ENCODE measurements around the gene PPP2R5E.

The PPP2R5E gene

GRCh38 chr14:63367742-63368364, 175.3 kb downstream of the PPP2R5E start:
- H3K36me3 ChIP-seq (ENCODE audit: control insufficient read depth, insufficient read depth, low read length) = no peaks in the 10 kb centered on the region
- no peaks in the 10 kb centered on the region for H3K27me3 ChIP-seq (ENCODE audit: control insufficient read depth, insufficient read depth, low read length, poor library complexity, severe bottlenecking)
- peaks cover 8% of the 10 kb centered on the region for H3K9me3 ChIP-seq (ENCODE audit: control insufficient read depth, low read length)
- H3K4me1 ChIP-seq (ENCODE audit: control insufficient read depth, insufficient read depth, low read length) = no peaks in the 10 kb centered on the region
- H3K4me3 ChIP-seq (ENCODE audit: insufficient read depth, low read depth, low read length) = no peak overlapping the region
- H3K27ac ChIP-seq (ENCODE audit: insufficient read depth, low read depth, low read length, poor library complexity, severe bottlenecking) = no peak overlapping the region

DNA sequence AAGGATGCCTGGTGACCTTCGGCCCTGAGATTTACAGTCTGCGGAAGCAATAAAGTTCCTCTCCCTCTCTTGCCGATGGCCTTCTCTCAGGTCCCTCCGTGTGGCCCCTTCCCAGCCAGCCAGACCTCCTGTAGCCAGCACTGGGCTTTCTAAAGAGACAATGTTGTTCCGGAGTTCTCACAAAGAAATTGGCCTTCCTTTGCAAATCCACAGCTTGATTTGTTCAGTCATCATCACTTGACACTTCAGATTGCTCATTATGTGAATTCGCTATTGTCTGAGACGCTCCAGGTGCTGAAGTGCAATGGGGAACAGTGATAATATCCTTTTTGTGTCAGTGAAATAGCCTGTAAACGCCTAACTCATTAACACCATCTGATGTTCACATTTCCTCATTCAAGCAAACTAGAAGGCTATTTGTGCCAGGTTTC, 180.8 kb downstream of the PPP2R5E start:
- no peak overlapping the region for H3K27ac ChIP-seq (ENCODE audit: insufficient read depth, low read depth, low read length, poor library complexity, severe bottlenecking)
- H3K4me1 ChIP-seq (ENCODE audit: control insufficient read depth, insufficient read depth, low read length) = peaks cover 5% of the 10 kb centered on the region
- no peaks in the 10 kb centered on the region for H3K27me3 ChIP-seq (ENCODE audit: control insufficient read depth, insufficient read depth, low read length, poor library complexity, severe bottlenecking)
- H3K9me3 ChIP-seq (ENCODE audit: control insufficient read depth, low read length) = no peaks in the 10 kb centered on the region
- H3K4me3 ChIP-seq (ENCODE audit: insufficient read depth, low read depth, low read length) = no peak overlapping the region
- no peaks in the 10 kb centered on the region for H3K36me3 ChIP-seq (ENCODE audit: control insufficient read depth, insufficient read depth, low read length)
- WGBS, 2 experiments = 68 to 69% methylated on average over 8 of the region's 8 CpGs

DNA sequence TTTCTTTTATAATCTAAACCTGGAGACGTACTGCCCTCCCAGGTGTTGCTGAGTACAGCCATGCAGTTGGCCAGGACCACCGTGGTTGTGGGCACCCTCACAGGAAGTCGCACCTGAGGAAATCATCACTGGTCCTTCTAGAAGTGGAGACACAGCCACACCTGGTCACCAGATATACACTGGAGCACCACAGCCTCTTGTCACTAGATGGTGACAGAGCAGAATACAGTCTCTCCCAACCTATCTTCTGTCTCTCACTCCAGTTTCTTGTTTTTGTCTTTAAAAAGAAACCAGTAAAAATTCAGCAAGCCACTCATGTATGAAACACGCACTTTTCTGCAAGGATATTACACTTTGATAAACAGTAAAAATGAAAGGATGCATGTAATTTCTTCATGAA, 181.4 kb downstream of the PPP2R5E start:
- Histone ChIP-seq H3K27me3 (ENCODE audit: control insufficient read depth, insufficient read depth, low read length, poor library complexity, severe bottlenecking) (no peaks in the 10 kb centered on the region), H3K27ac (ENCODE audit: insufficient read depth, low read depth, low read length, poor library complexity, severe bottlenecking) (no peak overlapping the region), H3K4me1 (ENCODE audit: control insufficient read depth, insufficient read depth, low read length) (peaks cover 5% of the 10 kb centered on the region), H3K4me3 (ENCODE audit: insufficient read depth, low read depth, low read length) (no peak overlapping the region), H3K9me3 (ENCODE audit: control insufficient read depth, low read length) (no peaks in the 10 kb centered on the region), H3K36me3 (ENCODE audit: control insufficient read depth, insufficient read depth, low read length) (no peaks in the 10 kb centered on the region)
- WGBS, 2 experiments = 92 to 95% methylated on average over 4 of the region's 4 CpGs

DNA sequence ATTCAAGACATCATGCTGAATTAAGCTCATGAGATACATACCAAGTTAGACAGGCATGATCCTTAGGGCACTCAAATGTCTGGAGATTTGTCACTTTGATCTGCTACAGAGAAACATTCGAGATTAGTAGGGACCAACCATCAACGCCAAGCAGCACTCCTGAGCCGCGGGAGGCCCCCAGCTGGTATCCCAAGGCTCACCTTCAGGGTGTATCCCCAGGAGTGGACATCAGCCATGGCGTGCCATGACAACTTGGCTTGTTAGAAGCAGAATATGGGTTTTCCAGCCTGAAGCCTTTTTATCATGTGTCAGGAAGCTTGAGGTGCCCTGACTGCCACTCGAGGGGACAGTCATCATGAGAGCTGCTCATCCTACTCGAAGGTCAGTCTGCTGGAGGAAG, 185.3 kb downstream of the PPP2R5E start:
- H3K27me3 ChIP-seq (ENCODE audit: control insufficient read depth, insufficient read depth, low read length, poor library complexity, severe bottlenecking) = no peaks in the 10 kb centered on the region
- H3K27ac ChIP-seq (ENCODE audit: insufficient read depth, low read depth, low read length, poor library complexity, severe bottlenecking) = no peak overlapping the region
- no peaks in the 10 kb centered on the region for H3K36me3 ChIP-seq (ENCODE audit: control insufficient read depth, insufficient read depth, low read length)
- 93 to 95% methylated on average over 7 of the region's 7 CpGs for WGBS, 2 experiments
- H3K4me3 ChIP-seq (ENCODE audit: insufficient read depth, low read depth, low read length) = no peak overlapping the region
- peaks cover 5% of the 10 kb centered on the region for H3K4me1 ChIP-seq (ENCODE audit: control insufficient read depth, insufficient read depth, low read length)
- no peaks in the 10 kb centered on the region for H3K9me3 ChIP-seq (ENCODE audit: control insufficient read depth, low read length)

GRCh38 chr14:63345826-63346225, 197.4 kb downstream of the PPP2R5E start:
- no peaks in the 10 kb centered on the region for H3K9me3 ChIP-seq (ENCODE audit: control insufficient read depth, low read length)
- H3K27ac ChIP-seq (ENCODE audit: insufficient read depth, low read depth, low read length, poor library complexity, severe bottlenecking) = no peak overlapping the region
- H3K36me3 ChIP-seq (ENCODE audit: control insufficient read depth, insufficient read depth, low read length) = no peaks in the 10 kb centered on the region
- no peaks in the 10 kb centered on the region for H3K4me1 ChIP-seq (ENCODE audit: control insufficient read depth, insufficient read depth, low read length)
- WGBS, 2 experiments = 95 to 96% methylated on average over 3 of the region's 3 CpGs
- no peaks in the 10 kb centered on the region for H3K27me3 ChIP-seq (ENCODE audit: control insufficient read depth, insufficient read depth, low read length, poor library complexity, severe bottlenecking)
- no peak overlapping the region for H3K4me3 ChIP-seq (ENCODE audit: insufficient read depth, low read depth, low read length)

GRCh38 chr14:63344336-63344735, 198.8 kb downstream of the PPP2R5E start:
- WGBS, 2 experiments = 66 to 70% methylated on average over 4 of the region's 4 CpGs
- H3K9me3 ChIP-seq (ENCODE audit: control insufficient read depth, low read length) = no peaks in the 10 kb centered on the region
- H3K4me1 ChIP-seq (ENCODE audit: control insufficient read depth, insufficient read depth, low read length) = no peaks in the 10 kb centered on the region
- no peak overlapping the region for H3K4me3 ChIP-seq (ENCODE audit: insufficient read depth, low read depth, low read length)
- no peaks in the 10 kb centered on the region for H3K36me3 ChIP-seq (ENCODE audit: control insufficient read depth, insufficient read depth, low read length)
- no peak overlapping the region for H3K27ac ChIP-seq (ENCODE audit: insufficient read depth, low read depth, low read length, poor library complexity, severe bottlenecking)
- no peaks in the 10 kb centered on the region for H3K27me3 ChIP-seq (ENCODE audit: control insufficient read depth, insufficient read depth, low read length, poor library complexity, severe bottlenecking)

- no CpG with 5 or more reads among the region's 1 CpG for WGBS, 2 experiments
- no peaks in the 10 kb centered on the region for H3K4me1 ChIP-seq (ENCODE audit: control insufficient read depth, insufficient read depth, low read length)
- H3K27ac ChIP-seq (ENCODE audit: insufficient read depth, low read depth, low read length, poor library complexity, severe bottlenecking) = no peak overlapping the region
- no peak overlapping the region for H3K4me3 ChIP-seq (ENCODE audit: insufficient read depth, low read depth, low read length)
- no peaks in the 10 kb centered on the region for H3K36me3 ChIP-seq (ENCODE audit: control insufficient read depth, insufficient read depth, low read length)
- no peaks in the 10 kb centered on the region for H3K9me3 ChIP-seq (ENCODE audit: control insufficient read depth, low read length)
- no peaks in the 10 kb centered on the region for H3K27me3 ChIP-seq (ENCODE audit: control insufficient read depth, insufficient read depth, low read length, poor library complexity, severe bottlenecking)
These were observed 199.3 kb downstream of the PPP2R5E start for GRCh38 chr14:63343878-63344277.

GRCh38 chr14:63342371-63342770, 200.8 kb downstream of the PPP2R5E start:
- no peak overlapping the region for H3K4me3 ChIP-seq (ENCODE audit: insufficient read depth, low read depth, low read length)
- 88 to 89% methylated on average over 7 of the region's 7 CpGs for WGBS, 2 experiments
- no peak overlapping the region for H3K27ac ChIP-seq (ENCODE audit: insufficient read depth, low read depth, low read length, poor library complexity, severe bottlenecking)
- H3K9me3 ChIP-seq (ENCODE audit: control insufficient read depth, low read length) = no peaks in the 10 kb centered on the region
- H3K27me3 ChIP-seq (ENCODE audit: control insufficient read depth, insufficient read depth, low read length, poor library complexity, severe bottlenecking) = no peaks in the 10 kb centered on the region
- H3K36me3 ChIP-seq (ENCODE audit: control insufficient read depth, insufficient read depth, low read length) = no peaks in the 10 kb centered on the region
- H3K4me1 ChIP-seq (ENCODE audit: control insufficient read depth, insufficient read depth, low read length) = no peaks in the 10 kb centered on the region

GRCh38 chr14:63328787-63329737, 214.1 kb downstream of the PPP2R5E start:
- no peaks in the 10 kb centered on the region for H3K36me3 ChIP-seq (ENCODE audit: control insufficient read depth, insufficient read depth, low read length)
- H3K27ac ChIP-seq (ENCODE audit: insufficient read depth, low read depth, low read length, poor library complexity, severe bottlenecking) = no peak overlapping the region
- H3K4me3 ChIP-seq (ENCODE audit: insufficient read depth, low read depth, low read length) = no peak overlapping the region
- WGBS, 2 experiments = 92 to 94% methylated on average over 6 of the region's 6 CpGs
- no peaks in the 10 kb centered on the region for H3K27me3 ChIP-seq (ENCODE audit: control insufficient read depth, insufficient read depth, low read length, poor library complexity, severe bottlenecking)
- H3K9me3 ChIP-seq (ENCODE audit: control insufficient read depth, low read length) = no peaks in the 10 kb centered on the region
- no peaks in the 10 kb centered on the region for H3K4me1 ChIP-seq (ENCODE audit: control insufficient read depth, insufficient read depth, low read length)

GRCh38 chr14:63326840-63327239, 216.3 kb downstream of the PPP2R5E start:
- H3K4me3 ChIP-seq (ENCODE audit: insufficient read depth, low read depth, low read length) = no peak overlapping the region
- no peaks in the 10 kb centered on the region for H3K27me3 ChIP-seq (ENCODE audit: control insufficient read depth, insufficient read depth, low read length, poor library complexity, severe bottlenecking)
- no peaks in the 10 kb centered on the region for H3K36me3 ChIP-seq (ENCODE audit: control insufficient read depth, insufficient read depth, low read length)
- no peak overlapping the region for H3K27ac ChIP-seq (ENCODE audit: insufficient read depth, low read depth, low read length, poor library complexity, severe bottlenecking)
- no peaks in the 10 kb centered on the region for H3K4me1 ChIP-seq (ENCODE audit: control insufficient read depth, insufficient read depth, low read length)
- WGBS, 2 experiments = 93 to 94% methylated on average over 5 of the region's 5 CpGs
- no peaks in the 10 kb centered on the region for H3K9me3 ChIP-seq (ENCODE audit: control insufficient read depth, low read length)

Data from ectodermal cell (in vitro differentiated cells).